ENCODE data around the gene ZNF653. TPM values are rescaled to one million over a fixed set of nuclear protein-coding genes. Genes with fewer than 3 reads are reported as not detected.

The ZNF653 gene
- total RNA-seq, 1 donor from 2014 or later: 7.7 TPM

- Mint-ChIP-seq H3K9me3 (ENCODE audit: unreplicated experiment) (no peaks in the 10 kb centered on the region), H3K36me3 (ENCODE audit: low read depth, unreplicated experiment) (peaks cover 3% of the 10 kb centered on the region), H3K27ac (ENCODE audit: unreplicated experiment) (no peak overlapping the region), H3K4me3 (ENCODE audit: unreplicated experiment) (no peak overlapping the region), H3K4me1 (ENCODE audit: unreplicated experiment) (peaks cover 6% of the 10 kb centered on the region), H3K27me3 (ENCODE audit: unreplicated experiment) (peaks cover 36% of the 10 kb centered on the region)
- DNase-seq (ENCODE audit: low spot score): peak; percentile 49
- no peak for TF ChIP-seq CTCF (IDR thresholded peaks at IDR 0.05; ENCODE audit: unreplicated experiment)
These were observed 23.9 kb downstream of the ZNF653 start for GRCh38 chr19:11481534-11482383.

GRCh38 chr19:11480715-11481533 is 24.7 kb downstream of the ZNF653 start, which contains the start of gene ELAVL3:
Gene ELAVL3 (minus strand): TSS chr19:11481046. CDS start chr19:11480608, 438 bp downstream.
- TF ChIP-seq CTCF (IDR thresholded peaks at IDR 0.05; ENCODE audit: unreplicated experiment): no peak
- H3K9me3 Mint-ChIP-seq (ENCODE audit: unreplicated experiment): no peaks in the 10 kb centered on the region
- H3K27ac Mint-ChIP-seq (ENCODE audit: unreplicated experiment): no peak within 1 kb of the TSS
- peaks cover 3% of the 10 kb centered on the region for H3K36me3 Mint-ChIP-seq (ENCODE audit: low read depth, unreplicated experiment)
- H3K4me3 Mint-ChIP-seq (ENCODE audit: unreplicated experiment): no peak within 1 kb of the TSS
- peaks cover 6% of the 10 kb centered on the region for H3K4me1 Mint-ChIP-seq (ENCODE audit: unreplicated experiment)
- H3K27me3 Mint-ChIP-seq (ENCODE audit: unreplicated experiment): peaks cover 33% of the 10 kb centered on the region
- no peak for DNase-seq (ENCODE audit: low spot score)

GRCh38 chr19:11479898-11480714 is 25.5 kb downstream of the ZNF653 start:
- Mint-ChIP-seq H3K4me1 (ENCODE audit: unreplicated experiment) (peaks cover 6% of the 10 kb centered on the region), H3K27me3 (ENCODE audit: unreplicated experiment) (peaks cover 33% of the 10 kb centered on the region), H3K9me3 (ENCODE audit: unreplicated experiment) (no peaks in the 10 kb centered on the region), H3K4me3 (ENCODE audit: unreplicated experiment) (no peak overlapping the region), H3K36me3 (ENCODE audit: low read depth, unreplicated experiment) (peaks cover 1% of the 10 kb centered on the region), H3K27ac (ENCODE audit: unreplicated experiment) (no peak overlapping the region)
- no peak for DNase-seq (ENCODE audit: low spot score)
- no peak for TF ChIP-seq CTCF (IDR thresholded peaks at IDR 0.05; ENCODE audit: unreplicated experiment)

- DNase-seq (ENCODE audit: low spot score): no peak
- no peak for TF ChIP-seq CTCF (IDR thresholded peaks at IDR 0.05; ENCODE audit: unreplicated experiment)
- Mint-ChIP-seq H3K4me3 (ENCODE audit: unreplicated experiment) (peak overlapping the region; percentile 59), H3K9me3 (ENCODE audit: unreplicated experiment) (no peaks in the 10 kb centered on the region), H3K27ac (ENCODE audit: unreplicated experiment) (no peak overlapping the region), H3K27me3 (ENCODE audit: unreplicated experiment) (peaks cover 33% of the 10 kb centered on the region), H3K4me1 (ENCODE audit: unreplicated experiment) (peaks cover 6% of the 10 kb centered on the region), H3K36me3 (ENCODE audit: low read depth, unreplicated experiment) (no peaks in the 10 kb centered on the region)
These were observed 26.3 kb downstream of the ZNF653 start for GRCh38 chr19:11479090-11479897.

Data from endothelial cell (in vitro differentiated cells).